Mesothelial cell of epicardium (in vitro differentiated cells): ENCODE measurements around the gene LAPTM5. TPM values are rescaled to one million over a fixed set of nuclear protein-coding genes. Genes with fewer than 3 reads are reported as not detected.

ENCODE experiments used
- DNase-seq, 2 experiments: peaks; one replicate each; pipeline ENCODE4 v3.0.0; 2021; ENCODE audit warnings: low spot score in 2 of 2; ENCODE audit not compliant: unreplicated experiment in 2 of 2
- H3K27ac Mint-ChIP-seq: 2 replicates; pipeline ENCODE4 v1.8.0; 2021; ENCODE audit warnings: mixed read lengths
- H3K27me3 Mint-ChIP-seq: 2 replicates; pipeline ENCODE4 v1.8.0; 2021; ENCODE audit warnings: low read depth, mixed read lengths
- H3K36me3 Mint-ChIP-seq: 2 replicates; pipeline ENCODE4 v1.8.0; 2021; ENCODE audit warnings: mixed read lengths
- H3K4me1 Mint-ChIP-seq: 2 replicates; pipeline ENCODE4 v1.8.0; 2021; ENCODE audit warnings: mixed read lengths
- H3K4me3 Mint-ChIP-seq: 2 replicates; pipeline ENCODE4 v1.8.0; 2021; ENCODE audit warnings: mild to moderate bottlenecking, moderate library complexity, mixed read lengths
- H3K9me3 Mint-ChIP-seq: 2 replicates; pipeline ENCODE4 v1.8.0; 2021; ENCODE audit warnings: mixed read lengths
- total RNA-seq: library from RNA; stranded (reverse); gene quantifications from 3 replicates; pipeline ENCODE4 v1.2.1, GENCODE V29; 2021
- TF ChIP-seq, protein P1 (sequence below): fragments of 200-600 bp; sonication (generic); IDR thresholded peaks from one replicate; pipeline ENCODE4 v1.5.0; 2021; ENCODE audit warnings: antibody characterized with exemption; ENCODE audit not compliant: unreplicated experiment

Gene LAPTM5
- total RNA-seq, 1 donor from 2014 or later: not detected

DNA sequence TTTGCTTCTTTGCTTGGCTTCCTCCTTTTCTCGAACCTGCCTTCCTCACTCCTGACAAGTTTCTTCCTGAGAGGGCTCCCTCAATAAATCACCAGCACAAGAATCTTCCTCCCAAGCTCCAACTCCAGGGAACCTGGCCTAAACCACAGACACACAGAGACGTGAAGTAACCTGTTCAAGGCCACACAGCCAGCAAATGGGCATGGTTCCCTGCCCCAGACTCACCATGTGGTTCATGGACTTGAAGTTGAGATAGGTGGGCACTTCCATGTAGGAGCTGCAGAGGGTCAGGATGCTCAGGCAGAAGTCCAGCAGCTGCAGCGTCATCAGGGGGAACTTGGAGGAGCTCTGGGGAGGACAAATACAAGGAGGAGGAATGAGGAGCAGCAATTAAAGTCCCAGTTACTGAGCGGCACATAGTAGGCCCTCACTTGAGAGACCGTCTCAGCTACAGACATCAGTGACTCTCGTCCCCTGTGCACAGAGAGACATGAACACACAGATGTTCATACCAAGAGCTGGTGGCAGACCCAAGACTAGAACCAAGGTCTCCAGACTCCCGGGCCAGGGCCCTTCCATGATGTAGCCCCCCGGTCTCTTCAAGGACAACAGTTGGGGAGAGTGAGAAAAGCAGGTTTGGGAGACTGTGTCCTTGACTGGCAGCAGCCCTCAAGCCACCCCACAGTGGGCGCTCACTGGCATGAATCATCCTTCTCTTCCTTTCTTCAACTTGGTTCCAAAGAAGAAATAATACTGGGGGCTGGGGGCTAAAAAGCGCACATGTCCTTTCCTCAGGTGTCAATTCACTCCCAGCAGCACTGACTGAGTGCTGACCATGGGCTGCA is 18.6 kb downstream of the LAPTM5 start:
- Mint-ChIP-seq H3K4me1 (no peaks in the 10 kb centered on the region), H3K27ac (no peak overlapping the region), H3K36me3 (no peaks in the 10 kb centered on the region), H3K9me3 (peaks cover 4% of the 10 kb centered on the region), H3K27me3 (no peaks in the 10 kb centered on the region), H3K4me3 (no peak overlapping the region)
- DNase-seq: no peak
- TF ChIP-seq, protein P1, sequence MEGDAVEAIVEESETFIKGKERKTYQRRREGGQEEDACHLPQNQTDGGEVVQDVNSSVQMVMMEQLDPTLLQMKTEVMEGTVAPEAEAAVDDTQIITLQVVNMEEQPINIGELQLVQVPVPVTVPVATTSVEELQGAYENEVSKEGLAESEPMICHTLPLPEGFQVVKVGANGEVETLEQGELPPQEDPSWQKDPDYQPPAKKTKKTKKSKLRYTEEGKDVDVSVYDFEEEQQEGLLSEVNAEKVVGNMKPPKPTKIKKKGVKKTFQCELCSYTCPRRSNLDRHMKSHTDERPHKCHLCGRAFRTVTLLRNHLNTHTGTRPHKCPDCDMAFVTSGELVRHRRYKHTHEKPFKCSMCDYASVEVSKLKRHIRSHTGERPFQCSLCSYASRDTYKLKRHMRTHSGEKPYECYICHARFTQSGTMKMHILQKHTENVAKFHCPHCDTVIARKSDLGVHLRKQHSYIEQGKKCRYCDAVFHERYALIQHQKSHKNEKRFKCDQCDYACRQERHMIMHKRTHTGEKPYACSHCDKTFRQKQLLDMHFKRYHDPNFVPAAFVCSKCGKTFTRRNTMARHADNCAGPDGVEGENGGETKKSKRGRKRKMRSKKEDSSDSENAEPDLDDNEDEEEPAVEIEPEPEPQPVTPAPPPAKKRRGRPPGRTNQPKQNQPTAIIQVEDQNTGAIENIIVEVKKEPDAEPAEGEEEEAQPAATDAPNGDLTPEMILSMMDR: no peak

DNA sequence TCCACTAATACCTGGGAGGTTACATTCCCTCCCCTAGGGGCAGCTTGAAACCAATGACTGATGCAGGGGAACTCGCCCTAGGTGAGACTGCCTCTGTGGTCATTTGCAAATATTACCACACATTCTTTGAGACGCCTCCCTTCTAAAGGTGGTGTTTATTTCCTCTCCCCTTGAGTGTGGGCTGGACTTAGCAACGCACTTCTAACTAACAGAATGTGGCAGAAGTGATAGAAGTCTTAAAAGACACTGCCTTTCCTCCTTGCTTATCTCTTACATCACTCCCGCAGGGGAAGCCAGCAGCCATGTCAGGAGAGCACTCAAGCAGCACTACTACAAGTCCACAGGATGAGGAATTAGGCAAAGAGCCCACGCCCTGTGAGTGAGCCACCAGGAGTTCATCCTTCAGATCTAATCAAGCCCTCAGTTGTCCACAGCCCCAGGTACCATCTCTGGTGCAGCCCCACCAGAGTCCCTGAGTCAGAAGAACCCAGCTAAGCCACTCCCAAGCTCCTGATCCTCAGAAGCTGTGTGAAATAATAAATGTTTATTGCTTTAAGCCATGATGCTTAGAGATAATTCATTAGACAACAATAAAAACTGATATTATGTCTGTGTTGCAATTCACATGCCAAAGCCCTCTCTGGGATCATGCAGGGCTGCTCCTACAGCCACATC is 19.4 kb downstream of the LAPTM5 start:
- no peak overlapping the region for H3K4me3 Mint-ChIP-seq
- H3K9me3 Mint-ChIP-seq: peaks cover 4% of the 10 kb centered on the region
- no peak for DNase-seq
- H3K4me1 Mint-ChIP-seq: no peaks in the 10 kb centered on the region
- H3K27ac Mint-ChIP-seq: no peak overlapping the region
- TF ChIP-seq, protein P1: no peak
- H3K27me3 Mint-ChIP-seq: no peaks in the 10 kb centered on the region
- no peaks in the 10 kb centered on the region for H3K36me3 Mint-ChIP-seq

DNA sequence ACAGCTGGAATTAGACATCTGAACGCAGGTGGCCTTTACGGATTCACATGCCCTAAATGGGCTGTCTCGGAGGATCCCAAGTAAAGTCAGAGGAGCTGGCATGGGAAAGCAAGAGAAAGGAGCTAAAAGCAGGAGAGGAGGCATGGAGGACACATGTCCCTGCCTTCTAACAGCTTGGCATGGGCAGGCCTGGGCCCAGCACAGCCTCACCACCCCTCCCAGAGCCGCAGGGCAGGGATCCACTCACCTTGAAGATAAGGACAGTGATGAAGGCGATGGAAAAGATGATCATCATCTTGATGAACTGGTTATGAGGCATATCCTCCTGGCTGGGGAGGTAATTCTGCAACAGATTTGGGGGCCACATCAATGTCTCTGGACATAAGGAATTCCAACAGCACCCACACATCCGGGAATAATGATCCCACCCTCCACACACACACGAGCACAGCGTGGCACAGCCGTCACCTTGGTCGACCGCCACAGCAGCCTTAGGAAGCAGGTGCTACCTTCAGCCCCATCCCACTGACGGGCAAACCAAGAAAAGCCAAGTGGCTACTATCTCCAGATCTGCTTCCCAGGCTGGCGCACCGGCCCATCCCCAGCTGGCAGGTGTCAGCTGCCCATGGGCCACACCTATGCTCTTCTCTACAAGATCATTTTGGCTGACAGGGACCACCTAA is 20.1 kb downstream of the LAPTM5 start:
- Mint-ChIP-seq H3K4me3 (no peak overlapping the region), H3K4me1 (no peaks in the 10 kb centered on the region), H3K27ac (no peak overlapping the region), H3K36me3 (no peaks in the 10 kb centered on the region), H3K9me3 (peaks cover 4% of the 10 kb centered on the region), H3K27me3 (no peaks in the 10 kb centered on the region)
- TF ChIP-seq, protein P1: no peak
- DNase-seq: no peak

DNA sequence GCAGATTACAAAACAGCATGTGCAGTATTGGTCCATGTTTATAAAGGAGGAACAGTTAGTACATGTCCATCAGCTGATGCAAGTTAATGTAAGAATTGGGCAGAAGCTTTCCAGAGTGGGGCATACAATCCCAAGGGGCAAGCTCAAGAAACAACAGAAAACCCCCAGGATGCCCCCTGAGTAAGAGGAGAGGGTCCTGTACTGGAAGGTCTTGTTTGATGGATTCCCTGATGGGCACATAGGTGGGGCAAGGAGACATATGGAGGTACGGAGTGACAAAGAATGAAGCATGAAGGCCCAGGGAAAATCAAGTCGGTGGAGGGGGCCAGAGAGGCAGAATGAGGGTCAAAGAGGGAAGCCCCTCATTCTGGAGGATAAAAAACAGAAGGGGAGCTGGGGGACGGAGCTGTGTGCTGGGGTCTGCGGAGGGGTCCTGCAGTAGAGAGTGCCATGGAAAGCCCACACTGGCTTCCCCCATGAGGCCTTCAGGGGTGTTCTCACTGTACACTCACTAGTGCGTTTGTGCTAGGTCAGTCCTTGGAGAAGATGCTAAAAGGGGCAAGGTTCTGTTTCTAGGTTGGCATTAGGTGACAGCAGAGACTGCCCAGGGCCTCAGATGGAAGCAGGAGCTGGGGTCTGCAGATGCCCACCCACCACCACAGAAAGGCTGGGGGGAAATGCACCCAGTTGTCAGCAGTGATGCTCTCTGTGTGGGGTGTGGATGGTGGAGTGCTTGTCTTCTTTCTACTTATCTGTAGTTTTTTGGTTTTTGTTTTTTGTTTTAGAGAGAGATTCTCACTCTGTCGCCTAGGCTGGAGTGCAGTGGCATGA is 21.7 kb downstream of the LAPTM5 start:
- TF ChIP-seq, protein P1: no peak
- Mint-ChIP-seq H3K27ac (no peak overlapping the region), H3K4me1 (no peaks in the 10 kb centered on the region), H3K4me3 (no peak overlapping the region), H3K36me3 (no peaks in the 10 kb centered on the region), H3K9me3 (peaks cover 4% of the 10 kb centered on the region), H3K27me3 (no peaks in the 10 kb centered on the region)
- no peak for DNase-seq

DNA sequence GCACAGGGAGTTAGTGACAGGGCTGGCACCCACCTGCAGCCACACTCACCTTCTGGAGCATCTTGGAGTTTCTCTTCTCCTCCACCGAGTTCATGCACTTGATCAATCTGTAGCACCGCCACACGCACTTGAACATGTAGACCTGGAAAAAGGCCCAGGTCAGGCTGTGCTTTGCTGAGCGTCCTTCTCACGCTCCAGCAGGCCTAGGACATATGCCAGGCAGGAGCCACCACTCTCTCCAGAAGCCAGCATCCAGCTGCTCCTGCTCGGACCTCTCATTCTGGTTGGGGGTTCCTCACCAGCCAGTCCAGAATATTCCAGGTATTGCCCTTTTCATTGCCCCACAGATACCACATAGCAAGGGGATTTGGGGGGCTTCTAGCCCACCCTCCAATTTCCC is 22.4 kb downstream of the LAPTM5 start:
- Mint-ChIP-seq H3K27me3 (no peaks in the 10 kb centered on the region), H3K36me3 (no peaks in the 10 kb centered on the region), H3K4me3 (no peak overlapping the region), H3K27ac (no peak overlapping the region), H3K4me1 (no peaks in the 10 kb centered on the region), H3K9me3 (peaks cover 4% of the 10 kb centered on the region)
- TF ChIP-seq, protein P1: no peak
- DNase-seq: no peak
